GM12878 (cell line): ENCODE data around the gene TIAM1. TPM values are rescaled to one million over a fixed set of nuclear protein-coding genes. Genes with fewer than 3 reads are reported as not detected.
A peak's percentile ranks its signal among the peaks of the same experiment; 100 is the strongest.

Experiments
- ATAC-seq: fragments of 200-7000 bp; cut with Tn5 transposase; 3 replicates; pipeline ENCODE4 v1.9.1; 2020; ENCODE audit warnings: mild to moderate bottlenecking, moderate library complexity
- BruUV-seq: library from RNA; stranded (reverse); fragments of 400-500 nt; replicated peaks from 2 replicates; lab custom pipeline; 2021; lab: Mats Ljungman, UMichigan
- CTCF ChIA-PET: fragments of 300-600 bp; sonication (Branson Sonifier 250); formaldehyde crosslinking; extraction: SDS; loops from one replicate; lab custom pipeline; 2021; ENCODE audit warnings: inconsistent platforms; lab: Yijun Ruan, JAX
- POLR2A ChIA-PET: fragments of 350-600 bp; formaldehyde crosslinking; extraction: SDS; loops from one replicate; lab custom pipeline; 2021; ENCODE audit warnings: inconsistent platforms; lab: Charles Lee
- RAD21 ChIA-PET: fragments of 300-600 bp; sonication (Branson Sonifier 250); formaldehyde crosslinking; loops from one replicate; lab custom pipeline; 2023; ENCODE audit warnings: antibody characterized with exemption; ENCODE audit not compliant: unreplicated experiment; lab: Charles Lee
- SMC1A ChIA-PET: fragments of 300-600 bp; sonication (Branson Sonifier 250); formaldehyde crosslinking; loops from one replicate; lab custom pipeline; 2023; ENCODE audit not compliant: unreplicated experiment, uncharacterized antibody; lab: Charles Lee
- DNase-seq: peaks from one replicate; pipeline ENCODE4 v3.0.0-alpha.2; 2011; ENCODE audit warnings: low read depth, low spot score
- FAIRE-seq: peaks from 3 replicates; lab custom pipeline; 2011; peaks lifted over from hg19 to GRCh38; lab: Jason Lieb, UNC
- H2AFZ ChIP-seq: 2 replicates; pipeline ENCODE4 v1.6.0; 2011; ENCODE audit warnings: low read depth, low read length, control low read depth; ENCODE audit not compliant: control insufficient read depth
- H3K27ac ChIP-seq: 2 replicates; pipeline ENCODE4 v1.5.1; 2011; ENCODE audit warnings: control low read depth; ENCODE audit not compliant: control insufficient read depth, insufficient read depth
- H3K27me3 ChIP-seq, 2 experiments: replicated peaks in 1 of 2; 2 replicates each; pipeline versions ENCODE4 v1.6.0 to v1.6.1; 2011; ENCODE audit warnings: low read length in 1 of 2; ENCODE audit not compliant: control insufficient read depth in 2 of 2, insufficient read depth in 2 of 2
- H3K36me3 ChIP-seq, 2 experiments: 2 replicates each; pipeline ENCODE4 v1.5.1; 2011; ENCODE audit warnings: low read length in 1 of 2; ENCODE audit not compliant: control insufficient read depth in 2 of 2, insufficient read depth in 2 of 2
- H3K4me1 ChIP-seq: 2 replicates; pipeline ENCODE4 v1.6.1; 2011; ENCODE audit warnings: mild to moderate bottlenecking, low read length, moderate library complexity, mixed read lengths; ENCODE audit not compliant: control insufficient read depth, insufficient read depth
- H3K4me2 ChIP-seq: 2 replicates; pipeline ENCODE4 v1.6.0; 2011; ENCODE audit warnings: control low read depth; ENCODE audit not compliant: control insufficient read depth, insufficient read depth
- H3K4me3 ChIP-seq: fragments of 200-600 bp; sonication (generic); 2 replicates; pipeline ENCODE4 v1.5.1; 2016
- H3K79me2 ChIP-seq: 2 replicates; pipeline ENCODE4 v1.6.0; 2011; ENCODE audit warnings: low read length; ENCODE audit not compliant: control insufficient read depth, insufficient read depth
- H3K9ac ChIP-seq: 2 replicates; pipeline ENCODE4 v1.8.0; 2011; ENCODE audit warnings: low read length, control low read depth, mixed read lengths; ENCODE audit not compliant: control insufficient read depth, insufficient read depth
- H3K9me3 ChIP-seq: replicated peaks from 3 replicates; pipeline ENCODE4 v1.5.1; 2011; ENCODE audit warnings: mild to moderate bottlenecking, low read length; ENCODE audit not compliant: control insufficient read depth, insufficient read depth
- H4K20me1 ChIP-seq: 2 replicates; pipeline ENCODE4 v1.6.0; 2011; ENCODE audit not compliant: control insufficient read depth, insufficient read depth
- ATF2 ChIP-seq: IDR thresholded peaks from 2 replicates; pipeline ENCODE4 v1.6.1; 2012; ENCODE audit warnings: low read length, inconsistent platforms
- ATF7 ChIP-seq: fragments of 450-650 bp; IDR thresholded peaks from 2 replicates; pipeline ENCODE4 v1.6.1; 2016; ENCODE audit warnings: low read depth, mild to moderate bottlenecking
- BCL11A ChIP-seq: IDR thresholded peaks from 2 replicates; pipeline ENCODE4 v1.6.1; 2011; ENCODE audit warnings: low read depth, low read length
- DPF2 ChIP-seq: fragments of 450-650 bp; IDR thresholded peaks from 2 replicates; pipeline ENCODE4 v1.6.1; 2017; ENCODE audit warnings: mild to moderate bottlenecking
- EP300 ChIP-seq, 2 experiments: fragments of 150-350 bp in 1 of 2; IDR thresholded peaks; 2 replicates each; pipeline ENCODE4 v1.6.1; 2011 to 2012; ENCODE audit warnings: low read depth in 2 of 2, low read length in 2 of 2, borderline replicate concordance in 1 of 2, improper control_type of control experiment in 1 of 2, inconsistent platforms in 1 of 2; ENCODE audit not compliant: control insufficient read depth in 1 of 2
- ETV6 ChIP-seq, 2 experiments: fragments of 450-650 bp in 1 of 2; IDR thresholded peaks in 1 of 2; conservative IDR thresholded peaks in 1 of 2; 2 replicates each; pipeline ENCODE4 v1.6.1; 2014; ENCODE audit warnings: antibody characterized with exemption in 1 of 2, borderline replicate concordance in 1 of 2, low read depth in 1 of 2, mild to moderate bottlenecking in 1 of 2, moderate library complexity in 1 of 2
- EZH2 ChIP-seq: IDR thresholded peaks from 2 replicates; pipeline ENCODE4 v1.6.1; 2012; ENCODE audit warnings: low read depth, mild to moderate bottlenecking, control low read depth, inconsistent platforms, low read length, borderline replicate concordance; ENCODE audit not compliant: control insufficient read depth
- GABPA ChIP-seq: IDR thresholded peaks from 2 replicates; pipeline ENCODE4 v1.6.1; 2014; ENCODE audit warnings: antibody characterized with exemption, low read depth, mild to moderate bottlenecking, inconsistent platforms
- IKZF2 ChIP-seq, 2 experiments: fragments of 450-650 bp; IDR thresholded peaks; 2 replicates each; pipeline ENCODE4 v1.6.1; 2017; ENCODE audit warnings: mild to moderate bottlenecking in 2 of 2, moderate library complexity in 2 of 2
- MEF2A ChIP-seq: IDR thresholded peaks from 2 replicates; pipeline ENCODE4 v1.6.1; 2011; ENCODE audit warnings: low read depth, mild to moderate bottlenecking, low read length, moderate library complexity; ENCODE audit not compliant: insufficient read depth
- MEF2B ChIP-seq: fragments of 450-650 bp; IDR thresholded peaks from 2 replicates; pipeline ENCODE4 v1.6.1; 2018; ENCODE audit warnings: mild to moderate bottlenecking, moderate library complexity; ENCODE audit not compliant: partially characterized antibody, poor library complexity, severe bottlenecking
- MTA2 ChIP-seq: fragments of 450-650 bp; IDR thresholded peaks from 2 replicates; pipeline ENCODE4 v1.6.1; 2016; ENCODE audit warnings: low read depth, mild to moderate bottlenecking, moderate library complexity
- RELB ChIP-seq: fragments of 450-650 bp; IDR thresholded peaks from 2 replicates; pipeline ENCODE4 v1.6.1; 2017; ENCODE audit warnings: low read depth, mild to moderate bottlenecking, moderate library complexity
- RUNX3 ChIP-seq: IDR thresholded peaks from 2 replicates; pipeline ENCODE4 v1.6.1; 2012; ENCODE audit warnings: low read length, inconsistent platforms
- SP1 ChIP-seq: IDR thresholded peaks from one replicate; pipeline ENCODE4 v1.6.1; 2011; ENCODE audit warnings: low read depth, low read length
- SPI1 ChIP-seq: IDR thresholded peaks from 2 replicates; pipeline ENCODE4 v1.6.1; 2011; ENCODE audit warnings: low read depth, mild to moderate bottlenecking, low read length, moderate library complexity, borderline replicate concordance; ENCODE audit not compliant: insufficient read depth
- TARDBP ChIP-seq: IDR thresholded peaks from 2 replicates; pipeline ENCODE4 v1.6.1; 2016; ENCODE audit warnings: borderline replicate concordance
- WGBS: methylation state at CpG from one replicate; pipeline ENCODE4 v1.1.6; 2016; ENCODE audit warnings: low lambda C conversion rate; ENCODE audit not compliant: insufficient replicate concordance, insufficient coverage; ENCODE audit errors: missing lambda C conversion rate; 5-methylcytosine and 5-hydroxymethylcytosine counted together
- in situ Hi-C: fragments of 300-500 bp; cut with MboI; formaldehyde crosslinking; loops from 9 replicates; pipeline ENCODE4 v1.14.3; 2018; ENCODE audit warnings: mixed read lengths
- intact Hi-C: fragments of 100-400 bp; cut with micrococcal nuclease; formaldehyde crosslinking; loops from one replicate; pipeline ENCODE4 v1.14.2; 2022; ENCODE audit not compliant: unreplicated experiment
- polyA plus RNA-seq, 11 experiments: library from polyadenylated mRNA; depleted of rRNA in 4 of 11; unstranded in 6 of 11; stranded (reverse) in 5 of 11; fragments of >200 nt; fragmentation: Nextera tagmentation in 4 of 11; fragmentation: Illumina TruSeq in 1 of 11; extraction: Ambion mirVana in 4 of 11; extraction: Trizol in 1 of 11; gene quantifications; 1 replicate in 1 of 11; 2 replicates in 10 of 11; pipeline versions ENCODE4 v1.2.1 to v1.2.3, GENCODE V29; 2011 to 2016; ENCODE audit warnings: inconsistent platforms in 2 of 11, missing spikeins in 2 of 11, low read depth in 1 of 11
- total RNA-seq, 4 experiments: library from RNA; depleted of rRNA in 3 of 4; stranded (reverse); fragments of >200 nt in 3 of 4; fragmentation: Illumina TruSeq in 1 of 4; extraction: Trizol in 1 of 4; gene quantifications; 2 replicates each; pipeline versions ENCODE4 v1.2.1 to v1.2.3, GENCODE V29; 2013 to 2021

Gene TIAM1
- total and polyA plus RNA-seq, 10 of the 15 experiments (the other 5 are each of a cell fraction or from before 2014, with no cell fraction given) = 0.31 to 35.9 (median 0.78) TPM

- ChIA-PET CTCF (interaction anchor here (0.9 to 9.6 kb wide), 6 partner anchors 94 to 379 kb away, joined by 3 to 171 read pairs (median 3); no protein-coding TSS in a partner anchor), POLR2A (interaction anchor here (1.3 kb wide), 1 partner anchor 142 kb away, joined by 4 read pairs; no protein-coding TSS in a partner anchor), RAD21 (interaction anchor here (0.8 to 6.1 kb wide), 10 partner anchors 19 to 379 kb away, joined by 3 to 61 read pairs (median 4); no protein-coding TSS in a partner anchor), SMC1A (interaction anchor here (0.8 to 3.8 kb wide), 14 partner anchors 8 to 382 kb away, joined by 3 to 24 read pairs (median 5); partner anchors contain the start of gene TIAM1)
- FAIRE-seq = peak; percentile 87
- no TSS peak for BruUV-seq
- no peaks in the 10 kb centered on the region for H3K9me3 ChIP-seq
- no peak overlapping the region for H3K9ac ChIP-seq
- ATAC-seq = peak; percentile 89
- intact Hi-C loops = loop anchor here (1.0 kb wide), 1 partner anchor 143 kb away; the partner anchor contains the start of gene TIAM1
- no peaks in the 10 kb centered on the region for H3K79me2 ChIP-seq
- H2AFZ ChIP-seq = no peak overlapping the region
- no peak overlapping the region for H3K4me3 ChIP-seq
- in situ Hi-C loops = no loop called here
- WGBS = 0% methylated on average over 3 of the region's 3 CpGs
- no peak overlapping the region for H3K27ac ChIP-seq
- no peak overlapping the region for H3K4me2 ChIP-seq
- no peaks in the 10 kb centered on the region for H3K4me1 ChIP-seq
- no peaks in the 10 kb centered on the region; a peak in 1 of 4 replicates for H3K36me3 ChIP-seq
- H4K20me1 ChIP-seq = no peaks in the 10 kb centered on the region
- peak; percentile 35 for DNase-seq
- no peaks in the 10 kb centered on the region for H3K27me3 ChIP-seq
- TF ChIP-seq SPI1 (peak; percentile 83), MEF2A (no peak), BCL11A (0 out of 2 replicates have a peak, but pooled peaks have one; percentile 37), IKZF2 (IDR thresholded peaks at IDR 0.05) (peak; percentile 95), MEF2B (peak; percentile 68), EZH2 (no peak), MTA2 (peak; percentile 74), GABPA (no peak), EP300 (IDR thresholded peaks at IDR 0.05; ENCODE audit: borderline replicate concordance in 1 of 2, control insufficient read depth in 1 of 2, low read depth in 2 of 2, low read length in 2 of 2) (peak; percentile 74 to 77; a peak in 2 of 4 replicates), TARDBP (no peak), RUNX3 (peak; percentile 20; the same call in 1 of the 2 replicates), ATF2 (peak; percentile 47; the same call in 1 of the 2 replicates), ATF7 (peak; percentile 53; the same call in 1 of the 2 replicates), RELB (peak; percentile 87), ETV6 (conservative IDR thresholded peaks at IDR 0.05 in 1 of 2, IDR thresholded peaks at IDR 0.05 in 1 of 2; ENCODE audit: borderline replicate concordance in 1 of 2, low read depth in 1 of 2) (no peak), DPF2 (peak; percentile 71), SP1 (no peak)
Observed at GRCh38 chr21:31201548-31201947, 142.5 kb downstream of the TIAM1 start.
